ENCODE results near the gene REG1A. TPM values are rescaled to one million over a fixed set of nuclear protein-coding genes. Genes with fewer than 3 reads are reported as not detected.

The REG1A gene
- total and polyA plus RNA-seq, 9 of the 15 experiments (the other 6 are each of a cell fraction or from before 2014, with no cell fraction given), result 3.1 TPM; not detected in 8

GRCh38 chr2:79114797-79115494 lies 5.3 kb upstream of the REG1A start:
- no TSS peak for BruUV-seq (replicated peaks)
- intact Hi-C loops (cut with micrococcal nuclease), result no loop called here
- DNase-seq (ENCODE audit: extremely low read depth in 1 of 4, low spot score in 3 of 4), result no peak

More at GRCh38 chr2:79114797-79115494, 5.3 kb upstream of the REG1A start:
- Histone ChIP-seq H3K9me3 (replicated peaks; ENCODE audit: control insufficient read depth, insufficient read depth, low read depth, low read length) (no peaks in the 10 kb centered on the region), H3K4me1 (replicated peaks in 1 of 2; ENCODE audit: control insufficient read depth in 2 of 2, insufficient read depth in 2 of 2, low read length in 2 of 2) (no peaks in the 10 kb centered on the region), H3K36me3 (ENCODE audit: control insufficient read depth, insufficient read depth, low read length) (no peaks in the 10 kb centered on the region), H3K27me3 (ENCODE audit: control insufficient read depth in 2 of 2, insufficient read depth in 2 of 2, low read length in 2 of 2) (no peaks in the 10 kb centered on the region), H4K20me1 (replicated peaks; ENCODE audit: control insufficient read depth, insufficient read depth, low read length) (no peaks in the 10 kb centered on the region), H3K27ac (ENCODE audit: extremely low read depth, low read depth, low read length) (no peak overlapping the region), H3K79me2 (ENCODE audit: control insufficient read depth, insufficient read depth, low read length) (no peaks in the 10 kb centered on the region), H3K9me1 (ENCODE audit: control insufficient read depth, insufficient read depth, low read length) (no peaks in the 10 kb centered on the region), H3K9ac (ENCODE audit: insufficient read depth in 1 of 2, low read depth in 2 of 2, low read length in 2 of 2) (no peak overlapping the region), H3K4me3 (no peak overlapping the region), H2AFZ (ENCODE audit: low read depth, low read length) (no peak overlapping the region), H3K4me2 (ENCODE audit: insufficient read depth, low read length) (no peak overlapping the region)
- in situ Hi-C loops (cut with MboI), result no loop called here
- FAIRE-seq (no peak), ATAC-seq (no peak)
- CTCF ChIA-PET (ENCODE audit: low intra/inter-chr PET ratio), result no interaction called here
- POLR2A ChIA-PET, result no interaction called here
- 2% methylated on average over 3 of the region's 3 CpGs for WGBS (ENCODE audit: insufficient coverage, low coverage, missing lambda C conversion rate)
- TF ChIP-seq ETV6 (IDR thresholded peaks at IDR 0.05; ENCODE audit: borderline replicate concordance in 1 of 2, low read depth in 2 of 2, low read length in 1 of 2), result no peak
- no peak for TF ChIP-seq ETV6 (CRISPR knock-in tag; IDR thresholded peaks at IDR 0.05; ENCODE audit: borderline replicate concordance)
- no peak for TF ChIP-seq NR2F6 (CRISPR knock-in tag; IDR thresholded peaks at IDR 0.05)
- no peak for TF ChIP-seq ZNF76 (CRISPR knock-in tag; IDR thresholded peaks at IDR 0.05; ENCODE audit: borderline replicate concordance)
- TF ChIP-seq TSC22D4 (tag; IDR thresholded peaks at IDR 0.05), result no peak
- no peak for TF ChIP-seq E2F8 (IDR thresholded peaks at IDR 0.05; ENCODE audit: low read depth, partially characterized antibody)
- no peak for TF ChIP-seq ELK3 (CRISPR knock-in tag; IDR thresholded peaks at IDR 0.05)
- TF ChIP-seq TEAD1 (CRISPR knock-in tag; IDR thresholded peaks at IDR 0.05), result no peak
- no peak for TF ChIP-seq HOXB6 (CRISPR knock-in tag; IDR thresholded peaks at IDR 0.05; ENCODE audit: borderline replicate concordance)

Measured in K562 (cell line).